ENCODE data around the gene RPN2. TPM values are rescaled to one million over a fixed set of nuclear protein-coding genes. Genes with fewer than 3 reads are reported as not detected.

RPN2 gene
- total and polyA plus RNA-seq, 2 donors (not counting 1 experiment from before 2014, with no cell fraction given), result 80.2 to 87.3 TPM

- Mint-ChIP-seq H3K27me3 (no peaks in the 10 kb centered on the region), H3K4me3 (no peak overlapping the region), H3K9me3 (ENCODE audit: insufficient read depth) (no peaks in the 10 kb centered on the region), H3K27ac (no peak overlapping the region), H3K4me1 (no peaks in the 10 kb centered on the region)
- 86% methylated on average over 8 of the region's 25 CpGs for WGBS (ENCODE audit: insufficient coverage)
- CTCF ChIA-PET, result interaction anchor here (1.1 kb wide), 1 partner anchor 50 kb away, joined by 3 read pairs; no protein-coding TSS in a partner anchor
- Histone ChIP-seq H3K27ac (ENCODE audit: low read length in 2 of 2) (no peak overlapping the region), H3K4me1 (ENCODE audit: control insufficient read depth in 2 of 2, insufficient read depth in 2 of 2, low read length in 2 of 2) (no peaks in the 10 kb centered on the region), H4K20me1 (ENCODE audit: control insufficient read depth, insufficient read depth, low read length, poor library complexity, severe bottlenecking) (no peaks in the 10 kb centered on the region), H3K9me3 (ENCODE audit: control extremely low read depth in 1 of 3, control insufficient read depth in 2 of 3, insufficient read depth in 1 of 3, low read length in 2 of 3) (no peaks in the 10 kb centered on the region), H3K9ac (ENCODE audit: low read length) (no peak overlapping the region), H3K4me2 (replicated peaks; ENCODE audit: low read depth, low read length, poor library complexity, severe bottlenecking) (no peak overlapping the region), H3K36me3 (replicated peaks in 1 of 2; ENCODE audit: control extremely low read depth in 1 of 2, control insufficient read depth in 1 of 2, extremely low read depth in 1 of 2, insufficient read depth in 2 of 2, low read length in 1 of 2) (peaks cover 0 to 26% of the 10 kb centered on the region in 2 experiments), H3K4me3 (ENCODE audit: control extremely low read depth in 1 of 5, extremely low read depth in 1 of 5, insufficient read depth in 1 of 5, low read depth in 2 of 5, low read length in 4 of 5) (no peak overlapping the region), H3K79me2 (ENCODE audit: control insufficient read depth, insufficient read depth, low read length) (no peaks in the 10 kb centered on the region), H3K27me3 (replicated peaks in 1 of 4; ENCODE audit: control extremely low read depth in 1 of 4, control insufficient read depth in 3 of 4, insufficient read depth in 4 of 4, low read length in 3 of 4) (no peaks in the 10 kb centered on the region), H2AFZ (ENCODE audit: insufficient read depth, low read depth, low read length, poor library complexity, severe bottlenecking) (no peak overlapping the region)
- TF ChIP-seq EZH2 (IDR thresholded peaks at IDR 0.05; ENCODE audit: borderline replicate concordance, insufficient read depth, low read depth, low read length, poor library complexity, severe bottlenecking), result no peak
- TF ChIP-seq, protein P1, sequence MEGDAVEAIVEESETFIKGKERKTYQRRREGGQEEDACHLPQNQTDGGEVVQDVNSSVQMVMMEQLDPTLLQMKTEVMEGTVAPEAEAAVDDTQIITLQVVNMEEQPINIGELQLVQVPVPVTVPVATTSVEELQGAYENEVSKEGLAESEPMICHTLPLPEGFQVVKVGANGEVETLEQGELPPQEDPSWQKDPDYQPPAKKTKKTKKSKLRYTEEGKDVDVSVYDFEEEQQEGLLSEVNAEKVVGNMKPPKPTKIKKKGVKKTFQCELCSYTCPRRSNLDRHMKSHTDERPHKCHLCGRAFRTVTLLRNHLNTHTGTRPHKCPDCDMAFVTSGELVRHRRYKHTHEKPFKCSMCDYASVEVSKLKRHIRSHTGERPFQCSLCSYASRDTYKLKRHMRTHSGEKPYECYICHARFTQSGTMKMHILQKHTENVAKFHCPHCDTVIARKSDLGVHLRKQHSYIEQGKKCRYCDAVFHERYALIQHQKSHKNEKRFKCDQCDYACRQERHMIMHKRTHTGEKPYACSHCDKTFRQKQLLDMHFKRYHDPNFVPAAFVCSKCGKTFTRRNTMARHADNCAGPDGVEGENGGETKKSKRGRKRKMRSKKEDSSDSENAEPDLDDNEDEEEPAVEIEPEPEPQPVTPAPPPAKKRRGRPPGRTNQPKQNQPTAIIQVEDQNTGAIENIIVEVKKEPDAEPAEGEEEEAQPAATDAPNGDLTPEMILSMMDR (IDR thresholded peaks at IDR 0.05), result no peak
- DNase-seq (no peak), ATAC-seq (ENCODE audit: low read depth) (no peak)
- POLR2A ChIA-PET, result no interaction called here
- intact Hi-C loops (cut with micrococcal nuclease), result no loop called here
These were observed 66.4 kb downstream of the RPN2 start for GRCh38 chr20:37245216-37246150.

- Mint-ChIP-seq H3K9me3 (ENCODE audit: insufficient read depth) (no peaks in the 10 kb centered on the region), H3K27me3 (no peaks in the 10 kb centered on the region), H3K4me1 (no peaks in the 10 kb centered on the region), H3K27ac (no peak overlapping the region), H3K4me3 (no peak overlapping the region)
- peaks cover 0 to 15% of the 10 kb centered on the region in 2 experiments for H3K36me3 ChIP-seq (replicated peaks in 1 of 2; ENCODE audit: control extremely low read depth in 1 of 2, control insufficient read depth in 1 of 2, extremely low read depth in 1 of 2, insufficient read depth in 2 of 2, low read length in 1 of 2)
- H3K4me3 ChIP-seq (ENCODE audit: control extremely low read depth in 1 of 5, extremely low read depth in 1 of 5, insufficient read depth in 1 of 5, low read depth in 2 of 5, low read length in 4 of 5), result no peak overlapping the region
- no peak overlapping the region for H3K4me2 ChIP-seq (replicated peaks; ENCODE audit: low read depth, low read length, poor library complexity, severe bottlenecking)
- CTCF ChIA-PET, result no interaction called here
- H2AFZ ChIP-seq (ENCODE audit: insufficient read depth, low read depth, low read length, poor library complexity, severe bottlenecking), result no peak overlapping the region
- H3K4me1 ChIP-seq (ENCODE audit: control insufficient read depth in 2 of 2, insufficient read depth in 2 of 2, low read length in 2 of 2), result no peaks in the 10 kb centered on the region
- TF ChIP-seq, protein P1 (IDR thresholded peaks at IDR 0.05), result no peak
- TF ChIP-seq EZH2 (IDR thresholded peaks at IDR 0.05; ENCODE audit: borderline replicate concordance, insufficient read depth, low read depth, low read length, poor library complexity, severe bottlenecking), result no peak
- intact Hi-C loops (cut with micrococcal nuclease), result no loop called here
- H3K27ac ChIP-seq (ENCODE audit: low read length in 2 of 2), result no peak overlapping the region
- H3K27me3 ChIP-seq (replicated peaks in 1 of 4; ENCODE audit: control extremely low read depth in 1 of 4, control insufficient read depth in 3 of 4, insufficient read depth in 4 of 4, low read length in 3 of 4), result no peaks in the 10 kb centered on the region
- no peaks in the 10 kb centered on the region for H3K79me2 ChIP-seq (ENCODE audit: control insufficient read depth, insufficient read depth, low read length)
- POLR2A ChIA-PET, result no interaction called here
- no peaks in the 10 kb centered on the region for H4K20me1 ChIP-seq (ENCODE audit: control insufficient read depth, insufficient read depth, low read length, poor library complexity, severe bottlenecking)
- ATAC-seq (ENCODE audit: low read depth), result no peak
- no peaks in the 10 kb centered on the region for H3K9me3 ChIP-seq (ENCODE audit: control extremely low read depth in 1 of 3, control insufficient read depth in 2 of 3, insufficient read depth in 1 of 3, low read length in 2 of 3)
- DNase-seq, result no peak
- 87% methylated on average over 3 of the region's 5 CpGs for WGBS (ENCODE audit: insufficient coverage)
- H3K9ac ChIP-seq (ENCODE audit: low read length), result no peak overlapping the region
These were observed 67.6 kb downstream of the RPN2 start for GRCh38 chr20:37246736-37247135.

Measured in B cell (primary cell).